GM21737 (cell line): ENCODE measurements around the gene RNFT2.

Source experiments
- ATAC-seq: cut with Tn5 transposase; IDR thresholded peaks from one replicate; pipeline ENCODE4 v1.9.1; 2021; ENCODE audit warnings: mild to moderate bottlenecking, moderate library complexity; ENCODE audit not compliant: unreplicated experiment

The RNFT2 gene

DNA sequence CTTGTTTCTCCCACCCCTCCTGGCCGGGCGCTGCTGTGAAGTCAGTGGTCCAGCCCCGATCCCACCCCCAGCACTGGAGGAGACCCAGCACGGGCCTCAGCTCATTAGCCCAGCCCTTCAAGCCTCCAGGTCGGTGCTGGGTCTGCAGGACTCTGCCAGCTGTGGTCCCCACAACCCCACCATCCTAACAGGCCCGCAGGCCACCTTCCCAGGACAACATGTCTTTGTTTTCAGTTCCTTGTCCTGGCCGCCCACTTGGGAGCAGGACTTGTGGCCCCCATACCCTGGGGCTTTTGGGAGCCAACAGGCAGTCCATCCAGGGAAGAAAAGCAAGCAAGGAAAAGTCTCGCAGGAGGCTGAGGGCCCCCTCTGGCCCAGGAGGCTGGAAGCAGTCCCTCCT is 83.2 kb downstream of the RNFT2 start:
- no peak for ATAC-seq

DNA sequence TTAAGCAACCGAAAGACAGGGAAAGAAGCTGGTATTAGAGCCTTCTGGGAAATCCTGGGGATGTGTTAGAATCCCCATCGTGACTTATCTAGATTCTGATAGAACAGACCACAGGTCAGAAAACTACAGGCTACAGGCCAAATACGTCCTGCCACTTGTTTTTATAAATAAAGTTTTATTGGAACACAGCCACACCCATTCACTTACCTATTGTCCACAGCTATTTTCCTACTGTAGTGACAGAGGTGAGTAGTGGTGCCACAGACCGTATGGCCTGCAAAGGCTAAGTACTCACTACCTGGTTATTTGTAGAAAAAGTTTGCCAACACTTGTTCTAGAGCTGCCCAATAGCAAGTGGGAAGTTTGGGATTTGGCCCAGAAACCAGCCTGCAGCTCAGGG is 89.3 kb downstream of the RNFT2 start:
- ATAC-seq: no peak

- no peak for ATAC-seq
Observed at GRCh38 chr12:116832353-116832752, 94.2 kb downstream of the RNFT2 start.

GRCh38 chr12:116833474-116833873 is 95.4 kb downstream of the RNFT2 start:
- ATAC-seq: no peak

- no peak for ATAC-seq
Observed at GRCh38 chr12:116835484-116835883, 97.4 kb downstream of the RNFT2 start.

DNA sequence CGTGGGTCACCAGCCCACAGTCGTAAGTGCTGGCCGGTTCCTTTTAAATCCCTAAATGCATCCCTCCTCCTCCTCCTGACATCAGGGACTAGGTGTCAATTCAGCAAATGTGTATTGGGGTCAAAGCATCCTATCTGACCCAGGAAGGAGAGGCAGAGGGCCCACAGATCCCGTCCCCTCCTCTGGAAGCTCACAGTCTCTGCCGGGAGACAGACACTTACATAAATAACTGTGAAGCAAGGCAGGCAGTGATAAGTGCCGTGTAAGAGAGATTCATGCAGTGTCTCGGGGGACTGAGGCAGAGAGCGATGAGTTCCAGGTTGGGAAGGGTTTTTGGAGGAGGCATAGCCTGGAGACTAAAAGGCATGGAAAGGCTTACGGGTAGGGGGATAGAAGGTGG is 99.0 kb downstream of the RNFT2 start:
- no peak for ATAC-seq

- no peak for ATAC-seq
Observed at GRCh38 chr12:116838365-116838764, 100.2 kb downstream of the RNFT2 start.

GRCh38 chr12:116839287-116839830 is 101.2 kb downstream of the RNFT2 start:
- ATAC-seq: no peak

DNA sequence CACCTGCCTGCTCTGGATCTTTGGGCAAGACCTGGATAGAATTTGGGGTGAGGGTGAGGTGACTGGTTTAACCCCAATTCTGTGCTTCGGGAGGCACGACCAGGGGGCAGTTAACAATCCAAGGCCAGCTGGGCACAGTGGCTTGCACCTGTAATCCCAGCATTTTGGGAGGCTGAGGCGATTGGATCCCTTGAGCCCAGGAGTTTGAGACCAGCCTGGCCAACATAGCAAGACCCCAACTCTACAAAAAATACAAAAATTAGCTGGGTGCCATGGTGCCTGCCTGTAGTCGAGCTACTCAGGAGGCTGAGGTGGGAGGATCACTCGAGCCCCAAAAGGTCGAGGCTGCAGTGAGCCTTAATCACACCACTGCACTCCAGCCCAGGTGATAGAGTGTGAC is 105.0 kb downstream of the RNFT2 start:
- no peak for ATAC-seq

DNA sequence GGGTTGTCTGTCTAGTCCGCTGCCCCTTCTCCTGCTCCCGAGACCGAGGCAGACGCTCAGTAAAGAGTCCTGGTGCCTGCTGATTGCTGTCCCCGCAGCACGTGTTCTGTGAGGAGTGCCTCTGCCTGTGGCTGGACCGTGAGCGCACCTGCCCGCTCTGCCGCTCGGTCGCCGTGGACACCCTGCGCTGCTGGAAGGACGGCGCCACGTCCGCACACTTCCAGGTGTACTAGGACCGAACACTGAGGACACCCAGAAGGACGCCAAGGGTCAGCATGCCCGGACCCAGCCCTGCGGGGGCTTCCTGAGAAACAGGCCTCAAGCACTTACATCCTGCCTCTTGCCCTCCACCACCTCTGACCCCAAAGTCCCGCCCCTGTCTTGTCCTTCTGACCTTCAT is 111.1 kb downstream of the RNFT2 start:
- no peak for ATAC-seq

- no peak for ATAC-seq
Observed at GRCh38 chr12:116852303-116852702, 114.2 kb downstream of the RNFT2 start.

- ATAC-seq: no peak
Observed at GRCh38 chr12:116853507-116853906, 115.4 kb downstream of the RNFT2 start.

GRCh38 chr12:116855744-116856470 is 117.8 kb downstream of the RNFT2 start:
- no peak for ATAC-seq

DNA sequence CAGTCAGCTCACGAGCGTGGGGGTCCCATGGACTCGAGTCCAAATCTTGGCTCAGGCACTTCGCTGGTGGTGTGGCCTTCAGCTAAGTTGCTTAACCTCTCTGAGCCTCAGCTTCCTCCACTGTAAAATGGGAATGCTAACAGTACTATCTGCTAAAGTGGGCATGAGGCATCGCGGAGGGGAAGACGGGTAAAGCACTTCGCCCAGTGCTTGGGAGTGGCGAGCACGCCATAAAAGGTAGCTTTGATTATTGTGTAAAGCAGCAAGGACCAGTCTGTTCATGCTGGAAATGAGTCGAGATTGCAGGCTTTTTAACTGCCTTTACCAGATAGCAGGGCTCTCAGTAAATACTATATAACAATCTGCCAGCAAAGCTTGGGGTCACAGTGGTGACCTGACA is 118.6 kb downstream of the RNFT2 start:
- ATAC-seq: no peak

DNA sequence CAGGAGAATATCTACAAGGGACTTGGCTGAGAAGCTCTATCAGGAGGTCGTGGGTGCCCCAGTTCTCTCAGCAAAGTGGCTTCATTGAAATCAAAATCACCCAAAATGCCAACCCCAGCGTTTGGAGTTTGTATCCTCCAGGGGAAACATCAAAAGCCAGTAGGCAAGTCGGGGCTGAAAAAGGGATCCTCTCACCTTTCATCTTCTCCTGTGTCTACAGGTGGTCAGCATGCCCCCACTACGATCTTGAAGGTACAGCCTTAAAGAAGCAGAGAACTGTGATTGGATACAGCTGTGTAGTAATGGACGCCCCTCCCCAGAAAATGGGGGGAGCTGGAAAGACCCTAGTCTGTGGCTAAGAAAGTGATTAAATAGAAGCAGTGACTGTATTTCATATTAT is 121.0 kb downstream of the RNFT2 start:
- no peak for ATAC-seq

DNA sequence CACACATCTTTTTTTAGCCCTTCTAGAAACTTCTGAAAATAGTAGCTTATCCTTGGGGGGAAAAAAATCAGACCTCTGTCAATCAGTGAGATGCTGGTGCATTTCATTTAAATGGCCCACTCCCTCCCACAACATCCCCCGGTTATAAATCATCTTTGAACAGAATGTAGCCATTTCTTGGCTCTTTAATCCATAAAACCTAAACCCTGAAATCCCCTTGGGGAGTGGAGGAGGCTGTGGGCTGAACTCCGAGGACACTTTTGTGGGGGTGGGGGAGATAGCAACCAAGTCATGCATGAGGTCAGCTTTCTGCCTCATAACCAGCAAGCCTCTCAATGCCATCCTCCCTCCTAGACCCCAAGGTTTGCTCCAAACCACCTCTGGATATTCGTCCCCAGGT is 122.1 kb downstream of the RNFT2 start:
- ATAC-seq: no peak

- ATAC-seq: peak; percentile 77
Observed at GRCh38 chr12:116861320-116861719, 123.2 kb downstream of the RNFT2 start.

GRCh38 chr12:116862167-116862566 is 124.1 kb downstream of the RNFT2 start:
- ATAC-seq: no peak

DNA sequence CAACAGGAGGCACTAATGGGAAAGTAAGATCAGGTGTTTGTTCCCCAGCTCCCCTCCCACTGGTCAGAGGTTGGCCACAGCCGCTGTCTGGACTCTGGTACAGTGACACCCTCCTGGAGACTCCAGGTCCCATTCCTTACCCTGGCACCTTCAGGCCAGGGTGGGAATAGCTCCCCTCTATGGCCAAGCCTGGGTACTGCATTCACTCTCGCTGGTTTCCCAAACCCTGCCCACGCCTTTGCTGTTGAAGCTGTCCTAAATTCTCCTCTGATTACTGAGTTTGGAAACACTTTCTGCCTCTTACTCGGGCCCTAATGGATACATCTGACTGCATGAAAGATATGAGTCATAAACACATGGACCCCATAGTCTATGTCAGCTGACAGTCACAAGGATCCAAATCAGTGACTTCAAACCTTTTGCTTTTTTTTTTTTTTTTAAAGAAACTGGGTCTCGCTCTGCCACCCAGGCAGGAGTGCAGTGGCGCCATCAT is 125.2 kb downstream of the RNFT2 start:
- ATAC-seq: no peak

DNA sequence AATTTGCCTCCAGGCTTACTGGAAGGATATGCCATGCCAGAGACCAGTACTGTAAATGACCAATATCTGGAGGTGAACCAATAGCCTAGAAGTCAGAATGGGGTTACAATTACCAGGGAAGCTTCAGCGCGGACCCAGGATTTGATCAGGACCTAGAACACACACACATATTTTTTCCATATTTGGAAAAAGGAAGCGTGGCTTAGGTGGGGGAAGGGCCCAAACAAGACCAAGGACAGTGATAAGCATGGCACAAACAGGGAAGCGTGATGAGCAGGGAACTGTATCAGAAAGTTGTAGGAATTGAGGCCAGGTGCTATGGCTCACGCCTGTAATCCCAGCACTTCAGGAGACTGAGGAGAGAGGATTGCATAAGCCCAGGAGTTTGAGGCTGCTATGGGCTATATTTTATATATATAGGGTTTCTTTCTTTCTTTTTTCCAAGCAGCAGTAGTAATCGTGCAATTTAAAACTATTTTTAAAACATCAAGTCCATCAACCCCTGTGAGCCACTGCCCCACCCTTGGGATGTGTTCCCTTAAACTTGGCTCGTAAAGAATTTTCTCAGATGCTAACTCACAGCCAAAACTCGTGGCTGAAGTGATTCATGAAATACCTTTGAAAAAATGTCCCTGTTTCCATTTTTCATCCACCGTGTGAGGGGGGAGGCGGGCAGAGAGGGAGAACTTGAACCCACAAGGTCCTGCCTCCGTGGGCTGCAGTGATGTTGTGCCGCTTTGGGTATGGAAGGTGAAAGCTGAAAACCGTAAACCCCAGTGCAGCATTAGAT is 126.5 kb downstream of the RNFT2 start:
- no peak for ATAC-seq

GRCh38 chr12:116867523-116867922 is 129.4 kb downstream of the RNFT2 start:
- ATAC-seq: no peak

DNA sequence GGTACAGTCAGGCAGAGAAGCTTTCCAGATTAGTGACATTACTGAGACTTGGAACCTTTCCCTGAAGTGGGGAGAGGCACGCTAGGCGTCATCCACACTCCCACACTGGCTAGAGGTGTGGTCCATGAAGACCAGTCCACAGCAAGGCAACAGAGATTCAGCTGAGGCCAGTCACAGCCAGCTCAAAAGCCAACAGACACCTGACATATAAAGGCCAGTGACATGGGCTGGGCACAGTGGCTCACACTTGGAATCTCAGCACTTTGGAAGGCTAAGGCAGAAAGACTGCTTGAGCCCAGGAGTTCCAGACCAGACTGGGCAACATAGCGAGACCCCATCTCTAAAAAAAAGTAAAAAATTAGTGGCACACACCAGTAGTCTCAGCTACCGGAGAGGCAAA is 132.2 kb downstream of the RNFT2 start:
- no peak for ATAC-seq
